SK-N-SH (cell line): ENCODE results near the gene IL17RC. TPM values are rescaled to one million over a fixed set of nuclear protein-coding genes. Genes with fewer than 3 reads are reported as not detected.
A peak's percentile ranks its signal among the peaks of the same experiment; 100 is the strongest.
"Not testable (repeated sequence)": the region's sequence is repeated elsewhere in the genome, so short reads cannot be mapped to it uniquely, and the experiment has no call there.

ENCODE experiments used
- CTCF ChIA-PET: fragments of 300-600, 350-600 bp; formaldehyde crosslinking; extraction: SDS; loops from one replicate; lab custom pipeline; 2021; lab: Yijun Ruan, JAX
- POLR2A ChIA-PET: fragments of 350-600 bp; sonication (Branson Sonifier 250); formaldehyde crosslinking; extraction: SDS; loops from one replicate; lab custom pipeline; 2020; ENCODE audit warnings: antibody characterized with exemption, inconsistent platforms; lab: Yijun Ruan, JAX
- DNase-seq: peaks from one replicate; pipeline ENCODE4 v3.0.0; 2012
- H2AFZ ChIP-seq: fragments of 200-600 bp; sonication (generic); 2 replicates; pipeline ENCODE4 v1.8.1; 2016; ENCODE audit warnings: antibody characterized with exemption, mild to moderate bottlenecking, low read depth
- H3F3A ChIP-seq: fragments of 200-600 bp; sonication (generic); replicated peaks from 2 replicates; pipeline ENCODE3; 2016; ENCODE audit warnings: antibody characterized with exemption, mild to moderate bottlenecking; ENCODE audit not compliant: insufficient read depth
- H3K27ac ChIP-seq, 2 experiments: fragments of 200-500 bp in 1 of 2; fragments of 200-600 bp in 1 of 2; sonication (Bioruptor generic) in 1 of 2; sonication (generic), shearing (Covaris generic) in 1 of 2; 2 replicates each; pipeline versions ENCODE4 v1.5.1 to v1.6.1; 2014 to 2016; ENCODE audit warnings: low read depth in 2 of 2, inconsistent platforms in 1 of 2, low read length in 1 of 2, mild to moderate bottlenecking in 1 of 2, mixed read lengths in 1 of 2
- H3K27me3 ChIP-seq: fragments of 200-600 bp; sonication (generic), shearing (Covaris generic); 2 replicates; pipeline ENCODE4 v1.6.1; 2016; ENCODE audit warnings: mixed run types; ENCODE audit not compliant: insufficient read depth
- H3K36me3 ChIP-seq, 2 experiments: fragments of 200-500 bp in 1 of 2; fragments of 200-600 bp in 1 of 2; sonication (Bioruptor generic) in 1 of 2; sonication (generic) in 1 of 2; replicated peaks in 1 of 2; 2 replicates each; pipeline versions ENCODE3 to v1.5.1; 2014 to 2016; ENCODE audit warnings: low read length in 1 of 2, mild to moderate bottlenecking in 1 of 2; ENCODE audit not compliant: insufficient read depth in 2 of 2, control insufficient read depth in 1 of 2
- H3K4me1 ChIP-seq, 2 experiments: fragments of 200-500 bp in 1 of 2; fragments of 200-600 bp in 1 of 2; sonication (Bioruptor generic) in 1 of 2; sonication (generic), shearing (Covaris generic) in 1 of 2; 2 replicates each; pipeline versions ENCODE4 v1.5.1 to v1.6.1; 2014 to 2016; ENCODE audit warnings: low read depth in 1 of 2, low read length in 1 of 2, mixed run types in 1 of 2; ENCODE audit not compliant: insufficient read depth in 2 of 2, control insufficient read depth in 1 of 2
- H3K4me2 ChIP-seq: fragments of 200-600 bp; sonication (generic), shearing (Covaris generic); 2 replicates; pipeline ENCODE4 v1.6.1; 2017; ENCODE audit warnings: mixed run types
- H3K4me3 ChIP-seq, 2 experiments: fragments of 200-500 bp in 1 of 2; fragments of 200-600 bp in 1 of 2; sonication (Bioruptor generic) in 1 of 2; sonication (generic), shearing (Covaris generic) in 1 of 2; 2 replicates each; pipeline versions ENCODE4 v1.5.1 to v1.8.1; 2014 to 2016; ENCODE audit warnings: low read depth in 2 of 2, inconsistent platforms in 1 of 2, low read length in 1 of 2, mild to moderate bottlenecking in 1 of 2, mixed read lengths in 1 of 2, moderate library complexity in 1 of 2
- H3K79me2 ChIP-seq: fragments of 200-600 bp; sonication (generic); 2 replicates; pipeline ENCODE4 v1.8.1; 2017; ENCODE audit warnings: mild to moderate bottlenecking; ENCODE audit not compliant: insufficient read depth
- H3K9ac ChIP-seq: fragments of 200-600 bp; sonication (generic); 2 replicates; pipeline ENCODE4 v1.6.1; 2017; ENCODE audit warnings: mixed run types
- H3K9me2 ChIP-seq: fragments of 200-600 bp; sonication (generic); 2 replicates; pipeline ENCODE4 v1.6.1; 2017; ENCODE audit warnings: mixed run types
- H3K9me3 ChIP-seq: fragments of 200-600 bp; sonication (generic); 2 replicates; pipeline ENCODE4 v1.6.1; 2017; ENCODE audit warnings: mixed run types, mild to moderate bottlenecking, moderate library complexity
- H4K20me1 ChIP-seq: fragments of 200-600 bp; sonication (generic); 2 replicates; pipeline ENCODE4 v1.6.1; 2017; ENCODE audit warnings: mild to moderate bottlenecking, mixed run types; ENCODE audit not compliant: insufficient read depth
- ELF1 ChIP-seq: IDR thresholded peaks from 2 replicates; pipeline ENCODE4 v1.4.0; 2012
- FOXJ3 ChIP-seq: sonication (generic); formaldehyde crosslinking; IDR thresholded peaks from 2 replicates; pipeline ENCODE4 v1.5.1; 2020; ENCODE audit warnings: mild to moderate bottlenecking, missing genetic modification reagents
- FOXM1 ChIP-seq: IDR thresholded peaks from 2 replicates; pipeline ENCODE4 v1.4.0; 2012; ENCODE audit warnings: low read depth, mild to moderate bottlenecking
- GABPA ChIP-seq: IDR thresholded peaks from 2 replicates; pipeline ENCODE4 v1.4.0; 2012; ENCODE audit warnings: low read depth, mild to moderate bottlenecking
- GATA2 ChIP-seq: sonication (generic); formaldehyde crosslinking; IDR thresholded peaks from 2 replicates; pipeline ENCODE4 v1.5.0; 2020; ENCODE audit warnings: mild to moderate bottlenecking, missing genetic modification reagents
- JUND ChIP-seq: IDR thresholded peaks from 2 replicates; pipeline ENCODE4 v1.4.0; 2012
- MEF2A ChIP-seq: IDR thresholded peaks from 2 replicates; pipeline ENCODE4 v1.4.0; 2012; ENCODE audit warnings: low read depth, borderline replicate concordance
- MXI1 ChIP-seq: IDR thresholded peaks from 2 replicates; pipeline ENCODE4 v1.6.1; 2012; ENCODE audit warnings: mild to moderate bottlenecking, low read depth, low read length, improper control_type of control experiment
- NRF1 ChIP-seq: IDR thresholded peaks from 2 replicates; pipeline ENCODE4 v1.6.1; 2012; ENCODE audit warnings: low read depth, mild to moderate bottlenecking, low read length
- RAD21 ChIP-seq: IDR thresholded peaks from 2 replicates; pipeline ENCODE4 v1.6.1; 2012; ENCODE audit warnings: mild to moderate bottlenecking, low read length
- REST ChIP-seq: IDR thresholded peaks from 2 replicates; pipeline ENCODE4 v1.6.1; 2012; ENCODE audit warnings: mild to moderate bottlenecking, low read depth, low read length, moderate library complexity
- WGBS: methylation state at CpG from one replicate; pipeline ENCODE4 v1.1.6; 2017; ENCODE audit warnings: low lambda C conversion rate; 5-methylcytosine and 5-hydroxymethylcytosine counted together
- polyA plus RNA-seq, 3 experiments: library from polyadenylated mRNA; depleted of rRNA; stranded (reverse); fragments of >200 nt; gene quantifications; 2 replicates each; pipeline ENCODE4 v1.2.3, GENCODE V29; 2012
- TF ChIP-seq, protein P1 (sequence below): IDR thresholded peaks from 2 replicates; pipeline ENCODE4 v1.4.0; 2012; ENCODE audit warnings: low read depth, borderline replicate concordance

The IL17RC gene
- polyA plus RNA-seq, 1 of the 3 experiments (the other 2 are of a cell fraction), result 17.3 TPM

GRCh38 chr3:9875448-9875847, 41.5 kb upstream of the IL17RC start:
- Histone ChIP-seq H3K79me2 (no peaks in the 10 kb centered on the region), H3K36me3 (no peaks in the 10 kb centered on the region), H3K9ac (no peak overlapping the region), H3K4me1 (peaks cover 2 to 8% of the 10 kb centered on the region in 2 experiments; a peak in 3 of 4 replicates), H4K20me1 (no peaks in the 10 kb centered on the region), H2AFZ (peak overlapping the region; percentile 46; the same call in 1 of the 2 replicates), H3K4me2 (no peak overlapping the region), H3F3A (peaks cover 12% of the 10 kb centered on the region), H3K27ac (no peak overlapping the region; a peak in 1 of 4 replicates)
- ChIA-PET POLR2A (no interaction called here), CTCF (no interaction called here)
- TF ChIP-seq, protein P1, sequence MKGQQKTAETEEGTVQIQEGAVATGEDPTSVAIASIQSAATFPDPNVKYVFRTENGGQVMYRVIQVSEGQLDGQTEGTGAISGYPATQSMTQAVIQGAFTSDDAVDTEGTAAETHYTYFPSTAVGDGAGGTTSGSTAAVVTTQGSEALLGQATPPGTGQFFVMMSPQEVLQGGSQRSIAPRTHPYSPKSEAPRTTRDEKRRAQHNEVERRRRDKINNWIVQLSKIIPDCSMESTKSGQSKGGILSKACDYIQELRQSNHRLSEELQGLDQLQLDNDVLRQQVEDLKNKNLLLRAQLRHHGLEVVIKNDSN, result no peak
- TF ChIP-seq GATA2 (CRISPR knock-in tag), result no peak
- TF ChIP-seq, all 33 proteins: peak for 0
- H3K9me2 ChIP-seq, result no peaks in the 10 kb centered on the region
- H3K27me3 ChIP-seq, result no peaks in the 10 kb centered on the region
- no peak for DNase-seq
- no peaks in the 10 kb centered on the region for H3K9me3 ChIP-seq
- no peak overlapping the region for H3K4me3 ChIP-seq

DNA sequence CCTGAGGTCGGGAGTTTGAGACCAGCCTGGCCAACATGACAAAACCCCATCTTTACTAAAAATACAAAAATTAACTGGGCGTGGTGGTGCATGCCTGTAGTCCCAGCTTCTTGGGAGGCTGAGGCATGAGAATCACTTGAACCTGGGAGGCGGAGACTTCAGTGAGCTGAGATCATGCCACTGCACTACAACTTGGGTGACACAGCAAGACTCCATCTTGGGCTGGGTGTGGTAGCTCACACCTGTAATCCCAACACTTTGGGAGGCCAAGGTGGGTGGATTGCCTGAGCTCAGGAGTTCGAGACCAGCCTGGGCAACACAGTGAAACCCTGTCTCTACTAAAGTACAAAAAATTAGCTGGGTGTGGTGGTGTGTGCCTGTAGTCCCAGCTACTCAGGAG, 40.6 kb upstream of the IL17RC start:
- DNase-seq, H3K79me2 ChIP-seq, POLR2A ChIA-PET, H3K36me3 ChIP-seq, H3F3A ChIP-seq, H3K27ac ChIP-seq, H4K20me1 ChIP-seq, H3K4me2 ChIP-seq, H3K27me3 ChIP-seq, H3K9me3 ChIP-seq, CTCF ChIA-PET, H3K9ac ChIP-seq, H3K4me1 ChIP-seq, H2AFZ ChIP-seq, H3K9me2 ChIP-seq, H3K4me3 ChIP-seq: not testable (repeated sequence)
- 88% methylated on average over 3 of the region's 4 CpGs for WGBS

DNA sequence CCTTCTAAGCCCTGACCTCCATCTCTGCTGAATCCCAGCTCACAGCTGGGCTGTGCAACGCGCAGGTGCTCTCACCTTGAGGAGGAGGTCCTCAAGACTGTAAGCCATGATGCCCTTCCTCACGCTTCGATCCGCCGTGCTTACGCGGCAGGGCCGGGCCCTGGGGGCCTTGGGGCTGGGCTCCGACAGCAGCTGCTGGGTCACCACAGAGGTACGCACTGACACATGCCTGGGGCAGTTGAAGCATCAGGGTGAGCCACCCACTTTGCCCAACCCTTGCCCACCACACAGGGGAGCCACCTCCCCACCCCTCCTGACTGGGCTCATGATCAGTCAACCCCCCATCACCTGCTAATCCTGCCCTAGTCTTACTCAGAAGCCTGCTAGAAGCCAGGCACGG, 39.9 kb upstream of the IL17RC start:
- peaks cover 6% of the 10 kb centered on the region for H3F3A ChIP-seq
- H2AFZ ChIP-seq, result no peak overlapping the region
- ChIA-PET POLR2A (no interaction called here), CTCF (no interaction called here)
- no peaks in the 10 kb centered on the region for H3K79me2 ChIP-seq
- TF ChIP-seq MXI1 (no peak), FOXM1 (no peak), FOXJ3 (CRISPR knock-in tag) (no peak), JUND (no peak), GABPA (no peak), REST (no peak), ELF1 (no peak), MEF2A (no peak), NRF1 (no peak), RAD21 (no peak)
- 100% methylated on average over 10 of the region's 12 CpGs for WGBS
- DNase-seq, result no peak
- no peaks in the 10 kb centered on the region for H4K20me1 ChIP-seq
- no peaks in the 10 kb centered on the region for H3K27me3 ChIP-seq
- no peak overlapping the region for H3K4me3 ChIP-seq
- H3K27ac ChIP-seq, result no peak overlapping the region
- no peaks in the 10 kb centered on the region for H3K36me3 ChIP-seq
- H3K9me3 ChIP-seq, result no peaks in the 10 kb centered on the region
- no peak overlapping the region for H3K9ac ChIP-seq
- H3K4me2 ChIP-seq, result no peak overlapping the region
- H3K9me2 ChIP-seq, result no peaks in the 10 kb centered on the region
- H3K4me1 ChIP-seq, result peaks cover 0 to 2% of the 10 kb centered on the region in 2 experiments; a peak in 1 of 4 replicates
